Breast epithelium (tissue), 4 donors: ENCODE data around the gene MAP2K4. TPM values are rescaled to one million over a fixed set of nuclear protein-coding genes. Genes with fewer than 3 reads are reported as not detected.

Experiments
- DNase-seq, 2 donors: peaks; one replicate each; pipeline ENCODE4 v3.0.0-alpha.2; 2019; ENCODE audit warnings: low spot score in 2 of 2
- H3K27ac ChIP-seq, 2 donors: fragments of 200-600 bp; sonication (generic) in 1 of 2; one replicate each; pipeline ENCODE4 v1.5.1; 2016 to 2019; ENCODE audit warnings: mild to moderate bottlenecking in 1 of 2
- H3K27me3 ChIP-seq, 2 donors: fragments of 200-600 bp; sonication (generic) in 1 of 2; one replicate each; pipeline versions ENCODE4 v1.5.1 to v1.6.0; 2017 to 2019; ENCODE audit warnings: control low read depth in 1 of 2, mild to moderate bottlenecking in 1 of 2
- H3K36me3 ChIP-seq: fragments of 200-600 bp; one replicate; pipeline ENCODE4 v1.5.1; 2019
- H3K4me1 ChIP-seq, 2 donors: fragments of 200-600 bp; sonication (generic); one replicate each; pipeline ENCODE4 v1.5.1; 2016 to 2019; ENCODE audit warnings: control low read depth in 1 of 2
- H3K4me3 ChIP-seq, 3 donors: fragments of 200-600 bp; sonication (generic); 1 replicate in 2 of 3; 2 replicates in 1 of 3; pipeline ENCODE4 v1.5.1; 2016 to 2019; ENCODE audit warnings: mild to moderate bottlenecking in 3 of 3, moderate library complexity in 2 of 3
- H3K9me3 ChIP-seq, 2 donors: fragments of 200-600 bp; sonication (generic) in 1 of 2; one replicate each; pipeline ENCODE4 v1.5.1; 2016 to 2019; ENCODE audit warnings: control low read depth in 1 of 2
- POLR2A ChIP-seq: fragments of 450-650 bp; IDR thresholded peaks from one replicate; pipeline ENCODE4 v1.6.1; 2016; ENCODE audit warnings: antibody characterized with exemption, mild to moderate bottlenecking, moderate library complexity
- POLR2AphosphoS5 ChIP-seq, 3 donors: sonication (generic); formaldehyde crosslinking; IDR thresholded peaks; one replicate each; pipeline ENCODE4 v1.6.1; 2017; ENCODE audit warnings: antibody characterized with exemption in 3 of 3
- intact Hi-C: fragments of 100-400 bp; cut with DNase I; formaldehyde crosslinking; loops from one replicate; pipeline ENCODE4 v1.15.1; 2023; ENCODE audit warnings: low total_unique reads
- total RNA-seq, 3 donors: library from RNA; depleted of rRNA; stranded (reverse); fragments of >200 nt; gene quantifications; one replicate each; pipeline ENCODE4 v1.1.0, GENCODE V29; 2016
- TF ChIP-seq, protein P1 (sequence below), 3 donors: fragments of 450-650 bp; IDR thresholded peaks; one replicate each; pipeline ENCODE4 v1.5.1; 2016 to 2017; ENCODE audit warnings: antibody characterized with exemption in 3 of 3, mild to moderate bottlenecking in 3 of 3, moderate library complexity in 3 of 3

MAP2K4 gene
- total RNA-seq, 3 donors from 2014 or later = 23.2 to 47.6 (median 38.7) TPM

DNA sequence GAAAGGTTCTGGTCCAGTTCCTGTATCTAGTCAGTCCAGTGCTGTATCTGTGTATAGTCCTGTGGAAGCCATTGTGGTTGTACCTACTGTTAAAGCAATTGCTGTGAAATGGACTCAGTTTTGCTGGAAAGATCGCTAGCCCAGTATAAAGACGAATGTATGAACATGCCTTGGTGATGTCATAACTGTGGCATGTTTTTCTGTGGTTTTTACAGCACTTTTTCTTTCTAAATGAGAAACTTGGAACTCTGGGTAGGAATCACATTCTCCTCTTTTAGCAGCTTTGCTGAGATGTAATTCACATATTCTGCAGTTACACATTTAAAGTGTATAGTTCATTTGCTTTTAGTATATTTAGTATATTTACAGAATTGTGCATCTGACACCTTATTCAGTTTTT lies 58.1 kb downstream of the MAP2K4 start:
- H3K4me1 ChIP-seq = no peaks in the 10 kb centered on the region
- no peaks in the 10 kb centered on the region for H3K36me3 ChIP-seq
- H3K9me3 ChIP-seq = no peaks in the 10 kb centered on the region
- no peaks in the 10 kb centered on the region for H3K27me3 ChIP-seq
- no peak overlapping the region for H3K27ac ChIP-seq
- no peak for DNase-seq
- TF ChIP-seq POLR2AphosphoS5 (IDR thresholded peaks at IDR 0.05) = no peak
- no peak for TF ChIP-seq POLR2A
- TF ChIP-seq, protein P1, sequence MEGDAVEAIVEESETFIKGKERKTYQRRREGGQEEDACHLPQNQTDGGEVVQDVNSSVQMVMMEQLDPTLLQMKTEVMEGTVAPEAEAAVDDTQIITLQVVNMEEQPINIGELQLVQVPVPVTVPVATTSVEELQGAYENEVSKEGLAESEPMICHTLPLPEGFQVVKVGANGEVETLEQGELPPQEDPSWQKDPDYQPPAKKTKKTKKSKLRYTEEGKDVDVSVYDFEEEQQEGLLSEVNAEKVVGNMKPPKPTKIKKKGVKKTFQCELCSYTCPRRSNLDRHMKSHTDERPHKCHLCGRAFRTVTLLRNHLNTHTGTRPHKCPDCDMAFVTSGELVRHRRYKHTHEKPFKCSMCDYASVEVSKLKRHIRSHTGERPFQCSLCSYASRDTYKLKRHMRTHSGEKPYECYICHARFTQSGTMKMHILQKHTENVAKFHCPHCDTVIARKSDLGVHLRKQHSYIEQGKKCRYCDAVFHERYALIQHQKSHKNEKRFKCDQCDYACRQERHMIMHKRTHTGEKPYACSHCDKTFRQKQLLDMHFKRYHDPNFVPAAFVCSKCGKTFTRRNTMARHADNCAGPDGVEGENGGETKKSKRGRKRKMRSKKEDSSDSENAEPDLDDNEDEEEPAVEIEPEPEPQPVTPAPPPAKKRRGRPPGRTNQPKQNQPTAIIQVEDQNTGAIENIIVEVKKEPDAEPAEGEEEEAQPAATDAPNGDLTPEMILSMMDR (IDR thresholded peaks at IDR 0.05) = no peak
- intact Hi-C loops = no loop called here
- H3K4me3 ChIP-seq = no peak overlapping the region

DNA sequence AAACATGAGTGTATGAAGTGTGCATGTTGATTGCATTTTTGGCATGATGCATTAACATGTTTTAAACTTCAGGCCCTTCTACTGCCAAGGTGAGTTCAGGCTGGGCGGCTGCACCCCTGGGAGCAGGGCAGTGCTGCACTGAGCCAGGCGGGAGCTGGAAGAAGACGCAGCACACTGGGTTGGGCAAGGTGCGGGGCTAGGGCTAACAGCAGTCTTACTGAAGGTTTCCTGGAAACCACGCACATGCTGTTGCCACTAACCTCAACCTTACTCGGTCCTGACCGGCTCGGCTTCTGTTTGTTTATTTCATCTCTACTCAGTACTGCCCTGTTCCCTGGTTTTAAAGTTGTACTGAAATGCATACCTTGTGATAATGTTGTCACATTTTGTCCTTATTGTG lies 61.0 kb downstream of the MAP2K4 start:
- Histone ChIP-seq H3K27me3 (no peaks in the 10 kb centered on the region), H3K36me3 (no peaks in the 10 kb centered on the region), H3K9me3 (no peaks in the 10 kb centered on the region), H3K4me3 (no peak overlapping the region), H3K4me1 (no peaks in the 10 kb centered on the region), H3K27ac (no peak overlapping the region)
- no peak for DNase-seq
- TF ChIP-seq POLR2A = no peak
- TF ChIP-seq POLR2AphosphoS5 (IDR thresholded peaks at IDR 0.05) = no peak
- TF ChIP-seq, protein P1 (IDR thresholded peaks at IDR 0.05) = no peak
- intact Hi-C loops = no loop called here

DNA sequence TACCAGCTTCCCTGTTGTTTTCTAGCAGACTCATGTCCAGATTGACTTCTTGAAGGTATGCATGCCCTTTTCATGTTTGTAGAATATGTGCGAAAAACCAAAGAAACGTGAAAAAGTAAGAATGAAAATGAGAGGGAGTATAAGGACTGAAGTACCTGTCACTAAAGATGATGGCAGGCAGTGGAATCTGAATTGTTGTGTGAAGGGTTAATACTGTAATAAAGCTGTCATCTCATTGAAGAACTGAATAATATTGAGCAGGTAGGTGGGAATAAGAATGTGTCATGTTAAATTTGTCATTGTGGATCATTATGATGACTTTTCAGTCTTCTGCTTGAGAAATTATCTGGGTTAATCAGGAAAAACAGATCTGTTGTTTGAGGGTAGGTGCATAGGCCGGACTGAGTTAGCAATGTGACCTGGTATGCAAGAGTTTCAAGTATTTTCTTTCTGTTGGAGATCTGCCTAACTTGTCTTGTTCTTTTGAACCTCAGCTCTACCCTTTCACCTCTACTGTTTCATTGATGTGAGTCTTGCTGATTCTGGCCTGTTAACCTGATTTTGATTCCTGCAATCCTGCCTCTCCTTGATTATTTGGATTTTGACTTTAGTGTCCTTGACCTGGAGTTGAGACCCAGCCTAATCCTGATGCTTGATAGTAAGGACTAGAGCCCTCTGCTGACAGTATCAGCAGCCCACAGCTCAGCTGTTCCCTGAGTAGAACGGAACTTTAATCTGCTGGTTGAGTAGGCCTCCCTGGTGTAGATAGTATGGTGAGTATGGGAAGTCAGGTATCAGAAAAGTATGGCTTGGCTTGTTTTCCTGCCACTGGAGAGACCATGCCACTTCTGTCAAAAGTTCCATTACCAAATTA lies 64.6 kb downstream of the MAP2K4 start:
- no peak overlapping the region for H3K4me3 ChIP-seq
- H3K36me3 ChIP-seq = no peaks in the 10 kb centered on the region
- H3K4me1 ChIP-seq = no peaks in the 10 kb centered on the region
- intact Hi-C loops = loop anchor here (5.0 kb wide), 1 partner anchor 337 kb away; no protein-coding TSS in a partner anchor
- no peaks in the 10 kb centered on the region for H3K27me3 ChIP-seq
- no peaks in the 10 kb centered on the region for H3K9me3 ChIP-seq
- TF ChIP-seq POLR2A = no peak
- TF ChIP-seq POLR2AphosphoS5 (IDR thresholded peaks at IDR 0.05) = no peak
- H3K27ac ChIP-seq = no peak overlapping the region
- no peak for DNase-seq

DNA sequence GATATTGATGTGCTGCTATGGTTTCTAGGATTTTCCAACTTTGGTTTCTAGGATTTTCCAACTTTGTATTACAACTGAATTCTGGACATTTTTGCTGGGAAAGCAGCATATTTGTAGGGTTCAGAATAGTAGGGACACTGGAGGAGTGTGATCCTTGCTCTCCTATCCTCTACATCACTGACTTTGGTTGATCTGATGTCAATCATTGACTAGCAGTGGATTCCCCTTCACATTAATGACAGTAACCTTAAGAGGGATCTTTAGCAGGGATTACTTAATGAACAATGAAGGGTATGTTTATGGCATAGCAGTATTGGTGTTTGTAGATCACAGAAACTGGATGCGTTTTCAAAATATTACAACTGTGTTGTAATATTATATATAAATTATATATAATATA lies 67.4 kb downstream of the MAP2K4 start:
- DNase-seq = no peak
- H3K9me3 ChIP-seq = no peaks in the 10 kb centered on the region
- TF ChIP-seq POLR2A (no peak), POLR2AphosphoS5 (IDR thresholded peaks at IDR 0.05) (no peak)
- TF ChIP-seq, protein P1 (IDR thresholded peaks at IDR 0.05) = no peak
- no peaks in the 10 kb centered on the region for H3K4me1 ChIP-seq
- no peak overlapping the region for H3K27ac ChIP-seq
- H3K27me3 ChIP-seq = no peaks in the 10 kb centered on the region
- no peaks in the 10 kb centered on the region for H3K36me3 ChIP-seq
- no peak overlapping the region for H3K4me3 ChIP-seq
- intact Hi-C loops = loop anchor here (5.0 kb wide), 1 partner anchor 334 kb away; no protein-coding TSS in a partner anchor

DNA sequence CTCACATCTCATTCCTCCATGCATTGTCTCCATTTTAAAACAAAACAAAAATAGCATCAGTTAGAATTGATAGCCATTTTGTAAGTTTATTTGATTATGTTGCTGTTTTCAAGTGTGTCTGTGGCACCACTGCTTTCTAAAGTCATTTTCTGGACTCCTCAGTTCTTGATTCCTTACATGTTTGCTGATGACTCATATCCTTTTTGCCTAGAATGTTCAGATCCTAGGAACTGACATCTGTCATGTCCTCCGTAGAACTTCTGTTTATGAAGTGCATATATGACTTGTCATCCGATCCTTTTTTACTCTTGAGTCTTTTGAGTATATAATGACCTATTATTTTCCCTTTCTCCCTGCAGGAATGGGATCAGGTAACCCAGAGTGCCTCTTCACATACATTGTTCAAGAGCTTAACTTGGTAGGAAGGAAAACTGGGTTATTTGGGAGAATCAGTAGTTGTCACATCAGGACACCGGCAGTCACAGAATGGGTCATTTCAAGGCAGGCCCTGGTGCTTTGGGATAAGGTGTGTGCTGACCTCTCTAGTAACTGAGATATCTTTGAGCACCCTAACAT lies 69.2 kb downstream of the MAP2K4 start:
- Histone ChIP-seq H3K4me1 (no peaks in the 10 kb centered on the region), H3K27ac (no peak overlapping the region), H3K9me3 (no peaks in the 10 kb centered on the region), H3K36me3 (no peaks in the 10 kb centered on the region), H3K27me3 (no peaks in the 10 kb centered on the region), H3K4me3 (no peak overlapping the region)
- TF ChIP-seq, protein P1 (IDR thresholded peaks at IDR 0.05) = no peak
- no peak for TF ChIP-seq POLR2AphosphoS5 (IDR thresholded peaks at IDR 0.05)
- no peak for TF ChIP-seq POLR2A
- intact Hi-C loops = loop anchor here (5.0 kb wide), 1 partner anchor 332 kb away; no protein-coding TSS in a partner anchor
- no peak for DNase-seq
